Esophagus muscularis mucosa (tissue), 4 donors: ENCODE data around the gene RASSF1.

Source experiments
- EP300 ChIP-seq: sonication (generic); formaldehyde crosslinking; IDR thresholded peaks from one replicate; pipeline ENCODE4 v1.6.1; 2017; ENCODE audit warnings: antibody characterized with exemption
- POLR2A ChIP-seq: fragments of 450-650 bp; IDR thresholded peaks from one replicate; pipeline ENCODE4 v1.6.1; 2017; ENCODE audit warnings: antibody characterized with exemption, moderate library complexity, mild to moderate bottlenecking, low read depth
- POLR2AphosphoS5 ChIP-seq, 2 donors: sonication (generic); formaldehyde crosslinking; IDR thresholded peaks; one replicate each; pipeline ENCODE4 v1.6.1; 2017; ENCODE audit warnings: antibody characterized with exemption in 2 of 2
- TF ChIP-seq, protein P1 (sequence below), 3 experiments: fragments of 200-600 bp in 2 of 3; fragments of 450-650 bp in 1 of 3; sonication (generic) in 2 of 3; IDR thresholded peaks; one replicate each; pipeline ENCODE4 v1.5.1; 2017 to 2019; ENCODE audit warnings: antibody characterized with exemption in 3 of 3, mild to moderate bottlenecking in 2 of 3, moderate library complexity in 1 of 3

DNA sequence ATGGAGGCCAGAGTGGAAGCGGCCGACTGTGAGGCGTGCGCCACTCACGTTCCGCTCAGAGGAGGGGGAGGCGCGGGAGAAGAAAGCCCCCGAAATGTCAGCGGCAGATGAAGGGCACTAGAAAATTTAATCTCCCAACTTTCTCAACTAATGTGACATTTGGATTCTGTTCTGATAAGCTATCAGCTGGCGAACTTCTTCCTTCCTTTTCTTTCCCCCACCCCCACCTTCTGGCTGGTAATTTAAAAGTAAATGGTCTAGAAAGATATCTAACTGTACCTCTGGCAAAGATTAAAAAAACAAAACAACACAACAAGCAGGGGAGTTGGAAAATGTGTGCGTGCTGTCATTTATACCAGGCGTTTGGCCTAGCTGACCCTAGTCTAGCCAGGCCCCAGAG lies 45.1 kb upstream of the RASSF1 start:
- TF ChIP-seq, protein P1, sequence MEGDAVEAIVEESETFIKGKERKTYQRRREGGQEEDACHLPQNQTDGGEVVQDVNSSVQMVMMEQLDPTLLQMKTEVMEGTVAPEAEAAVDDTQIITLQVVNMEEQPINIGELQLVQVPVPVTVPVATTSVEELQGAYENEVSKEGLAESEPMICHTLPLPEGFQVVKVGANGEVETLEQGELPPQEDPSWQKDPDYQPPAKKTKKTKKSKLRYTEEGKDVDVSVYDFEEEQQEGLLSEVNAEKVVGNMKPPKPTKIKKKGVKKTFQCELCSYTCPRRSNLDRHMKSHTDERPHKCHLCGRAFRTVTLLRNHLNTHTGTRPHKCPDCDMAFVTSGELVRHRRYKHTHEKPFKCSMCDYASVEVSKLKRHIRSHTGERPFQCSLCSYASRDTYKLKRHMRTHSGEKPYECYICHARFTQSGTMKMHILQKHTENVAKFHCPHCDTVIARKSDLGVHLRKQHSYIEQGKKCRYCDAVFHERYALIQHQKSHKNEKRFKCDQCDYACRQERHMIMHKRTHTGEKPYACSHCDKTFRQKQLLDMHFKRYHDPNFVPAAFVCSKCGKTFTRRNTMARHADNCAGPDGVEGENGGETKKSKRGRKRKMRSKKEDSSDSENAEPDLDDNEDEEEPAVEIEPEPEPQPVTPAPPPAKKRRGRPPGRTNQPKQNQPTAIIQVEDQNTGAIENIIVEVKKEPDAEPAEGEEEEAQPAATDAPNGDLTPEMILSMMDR (IDR thresholded peaks at IDR 0.05) = no peak
- no peak for TF ChIP-seq EP300
- TF ChIP-seq POLR2AphosphoS5 (IDR thresholded peaks at IDR 0.05) = no peak
- no peak for TF ChIP-seq POLR2A
